Rectal smooth muscle tissue (tissue), 1 donor: Measurements from ENCODE around the gene TSSK6.
A peak's percentile ranks its signal among the peaks of the same experiment; 100 is the strongest.

Experiments used
- H3K27ac ChIP-seq: one replicate; pipeline ENCODE4 v1.7.0; 2013; ENCODE audit warnings: low read depth, low read length, inconsistent platforms
- H3K27me3 ChIP-seq: one replicate; pipeline ENCODE4 v1.7.0; 2013; ENCODE audit warnings: low read length; ENCODE audit not compliant: control insufficient read depth, insufficient read depth
- H3K36me3 ChIP-seq: one replicate; pipeline ENCODE4 v1.7.0; 2013; ENCODE audit warnings: low read length; ENCODE audit not compliant: control insufficient read depth, insufficient read depth
- H3K4me1 ChIP-seq: one replicate; pipeline ENCODE4 v1.7.0; 2013; ENCODE audit warnings: low read length; ENCODE audit not compliant: control insufficient read depth, insufficient read depth
- H3K4me3 ChIP-seq: one replicate; pipeline ENCODE4 v1.7.0; 2013; ENCODE audit warnings: low read length
- H3K9ac ChIP-seq: one replicate; pipeline ENCODE4 v1.7.0; 2013; ENCODE audit warnings: low read length

Gene TSSK6

DNA sequence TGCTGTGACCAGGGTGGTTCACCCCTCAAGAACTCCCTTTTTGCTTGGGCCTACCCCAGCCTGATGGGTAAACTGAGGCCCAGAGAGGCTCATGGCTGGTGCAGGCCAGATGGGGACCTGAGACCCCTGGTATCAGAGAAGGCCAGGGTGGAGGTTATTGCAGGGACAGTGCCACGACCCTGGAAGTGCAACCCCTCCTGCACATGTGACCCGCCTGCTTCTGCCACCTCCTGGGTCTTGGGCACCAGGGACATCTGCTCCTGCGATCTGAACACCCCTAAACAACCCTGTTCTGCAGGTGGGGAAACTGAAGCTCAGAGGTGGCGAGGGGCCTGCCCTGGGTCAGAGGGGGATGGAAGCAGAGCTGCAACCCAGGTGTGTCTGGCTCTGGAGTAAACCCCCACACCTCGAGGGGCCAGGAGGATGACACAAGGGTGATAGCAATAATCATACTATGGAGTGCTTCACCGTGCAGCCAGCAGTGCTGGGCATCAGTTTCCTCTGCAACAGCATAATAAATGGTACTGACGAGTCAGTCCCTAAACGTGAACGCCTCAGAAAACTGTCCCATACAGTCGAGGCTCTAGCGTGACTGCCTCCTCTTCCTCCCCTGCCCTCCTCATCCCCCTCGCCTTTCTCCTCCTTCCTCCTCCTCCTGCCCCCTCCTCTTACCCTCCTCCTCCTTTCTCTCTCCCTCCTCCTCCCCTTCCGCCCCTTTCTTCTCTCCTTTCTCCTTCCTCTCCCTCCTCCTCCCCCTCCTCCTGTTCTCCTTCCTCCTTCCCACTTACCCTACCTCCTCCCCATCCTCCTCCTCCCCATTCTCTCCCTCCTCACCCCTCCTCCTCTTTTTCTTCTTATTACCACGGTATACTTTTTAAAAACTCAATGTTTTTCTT is 17.7 kb upstream of the TSSK6 start:
- H3K36me3 ChIP-seq, result no peaks in the 10 kb centered on the region
- H3K4me1 ChIP-seq, result peaks cover 2% of the 10 kb centered on the region
- H3K9ac ChIP-seq, result no peak overlapping the region
- peaks cover 6% of the 10 kb centered on the region for H3K27me3 ChIP-seq
- no peak overlapping the region for H3K27ac ChIP-seq
- no peak overlapping the region for H3K4me3 ChIP-seq

DNA sequence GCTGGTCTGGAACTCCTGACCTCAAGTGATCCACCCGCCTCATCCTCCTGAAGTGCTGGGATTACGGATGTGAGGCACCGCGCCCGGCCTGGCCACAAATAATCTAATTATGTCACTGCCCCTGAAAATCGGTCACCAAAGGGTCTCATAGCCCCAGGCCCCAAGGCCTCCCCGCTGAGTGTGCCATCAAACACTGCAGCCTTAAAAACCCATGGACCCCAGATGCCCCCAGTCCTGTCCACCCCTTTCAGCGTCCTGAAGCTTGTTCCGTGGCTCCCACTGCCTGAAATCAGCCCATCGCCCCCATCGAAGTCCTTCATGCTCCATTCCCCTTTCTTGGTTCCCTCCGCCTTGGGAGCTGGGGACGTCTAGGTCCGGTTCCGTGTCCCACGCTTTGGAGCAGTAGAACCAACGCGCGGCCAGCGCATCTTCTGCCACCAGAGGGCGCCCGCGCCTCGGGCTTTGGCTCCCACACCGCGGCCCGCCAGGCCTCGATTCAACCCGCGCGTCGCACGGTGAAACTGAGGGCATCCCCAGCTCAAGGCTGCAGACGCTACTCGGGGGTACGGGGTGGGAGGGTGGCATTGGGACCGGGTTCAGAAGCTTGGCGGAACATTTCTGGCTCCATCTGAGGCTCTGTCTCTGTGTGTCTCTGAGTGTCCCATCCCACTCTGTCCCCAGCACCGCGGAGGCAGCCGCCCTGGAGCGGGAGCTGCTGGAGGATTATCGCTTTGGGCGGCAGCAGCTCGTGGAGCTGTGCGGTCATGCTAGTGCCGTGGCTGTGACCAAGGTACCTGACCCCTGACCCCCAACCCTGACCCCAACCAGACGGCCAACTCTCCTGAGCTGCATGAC is 16.8 kb upstream of the TSSK6 start:
- Histone ChIP-seq H3K36me3 (no peaks in the 10 kb centered on the region), H3K4me1 (peaks cover 2% of the 10 kb centered on the region), H3K4me3 (peak overlapping the region; percentile 19), H3K27ac (no peak overlapping the region), H3K27me3 (no peaks in the 10 kb centered on the region), H3K9ac (no peak overlapping the region)

DNA sequence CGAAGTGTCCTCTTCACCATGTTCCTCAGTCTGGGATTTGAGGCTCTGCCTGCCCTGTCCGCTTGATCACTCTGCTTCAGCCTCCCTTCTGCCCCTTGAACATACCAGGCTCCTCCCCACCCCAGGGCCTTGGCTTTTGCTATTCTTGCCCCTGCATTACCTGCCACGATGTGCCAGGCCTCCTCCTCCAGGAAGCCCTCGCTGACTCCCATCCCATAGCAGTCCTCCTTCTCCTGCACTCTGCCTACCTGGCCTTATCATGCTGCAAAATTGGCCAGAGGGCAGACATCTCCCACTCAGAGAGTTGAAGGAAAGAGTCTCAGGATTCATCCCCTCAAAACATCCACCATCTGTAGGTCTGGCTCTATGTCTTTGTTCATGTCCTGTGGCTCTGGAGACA is 15.5 kb upstream of the TSSK6 start:
- H3K4me1 ChIP-seq, result peaks cover 2% of the 10 kb centered on the region
- H3K36me3 ChIP-seq, result no peaks in the 10 kb centered on the region
- H3K4me3 ChIP-seq, result no peak overlapping the region
- H3K9ac ChIP-seq, result no peak overlapping the region
- H3K27ac ChIP-seq, result no peak overlapping the region
- H3K27me3 ChIP-seq, result no peaks in the 10 kb centered on the region

DNA sequence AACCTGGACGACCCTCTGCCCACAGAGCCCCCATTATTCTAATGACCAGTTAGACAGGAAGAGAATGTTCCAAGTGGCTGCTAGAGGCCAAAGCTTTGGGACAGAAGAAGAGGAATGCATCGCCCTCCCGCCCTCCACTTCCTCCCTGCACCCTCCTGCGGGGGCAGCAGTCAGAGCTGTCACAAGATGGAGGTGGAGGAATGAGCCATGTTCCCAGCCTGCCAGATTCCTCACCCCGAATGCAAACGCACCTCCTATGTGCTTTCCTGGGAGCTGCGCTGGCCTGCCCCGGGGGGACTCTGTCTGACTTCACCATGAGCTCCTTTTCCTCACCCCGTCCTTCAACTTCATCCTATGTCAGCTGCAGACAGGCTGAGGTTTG is 15.1 kb upstream of the TSSK6 start:
- Histone ChIP-seq H3K36me3 (no peaks in the 10 kb centered on the region), H3K27ac (no peak overlapping the region), H3K9ac (no peak overlapping the region), H3K4me1 (peaks cover 2% of the 10 kb centered on the region), H3K27me3 (no peaks in the 10 kb centered on the region), H3K4me3 (no peak overlapping the region)

DNA sequence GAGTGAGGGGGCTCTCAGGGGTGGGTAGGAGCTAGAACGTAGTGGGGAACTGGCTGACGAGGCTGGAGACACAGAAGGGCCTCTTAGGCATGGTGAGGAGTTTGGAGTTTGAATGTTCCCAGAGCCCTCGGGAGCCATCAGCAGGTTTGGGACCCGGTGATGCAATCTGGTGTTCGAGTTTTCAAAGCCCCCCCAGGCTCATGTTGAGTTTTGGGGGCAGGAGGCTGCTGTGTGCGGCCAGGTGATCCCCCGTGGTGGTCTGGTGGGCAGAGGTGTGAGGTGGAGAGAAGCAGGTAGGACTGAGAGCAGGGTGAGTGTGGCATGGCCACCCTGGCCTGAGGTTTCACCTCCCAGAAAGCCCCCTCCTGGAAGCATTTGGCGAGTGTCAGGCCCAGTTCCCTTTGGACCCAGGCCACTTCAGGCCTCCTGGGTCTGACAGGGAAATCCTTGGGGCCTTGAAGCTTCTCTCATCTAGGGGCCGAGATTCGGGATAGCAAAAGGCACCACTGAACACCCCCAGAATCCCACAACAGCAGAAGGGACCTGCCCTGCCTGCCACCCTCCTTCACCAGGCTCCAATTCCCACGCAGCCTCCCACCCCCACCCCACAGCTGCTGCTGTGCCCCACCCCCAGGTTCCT is 14.6 kb upstream of the TSSK6 start:
- Histone ChIP-seq H3K36me3 (no peaks in the 10 kb centered on the region), H3K27ac (no peak overlapping the region), H3K4me3 (no peak overlapping the region), H3K9ac (no peak overlapping the region), H3K4me1 (peaks cover 2% of the 10 kb centered on the region), H3K27me3 (no peaks in the 10 kb centered on the region)

DNA sequence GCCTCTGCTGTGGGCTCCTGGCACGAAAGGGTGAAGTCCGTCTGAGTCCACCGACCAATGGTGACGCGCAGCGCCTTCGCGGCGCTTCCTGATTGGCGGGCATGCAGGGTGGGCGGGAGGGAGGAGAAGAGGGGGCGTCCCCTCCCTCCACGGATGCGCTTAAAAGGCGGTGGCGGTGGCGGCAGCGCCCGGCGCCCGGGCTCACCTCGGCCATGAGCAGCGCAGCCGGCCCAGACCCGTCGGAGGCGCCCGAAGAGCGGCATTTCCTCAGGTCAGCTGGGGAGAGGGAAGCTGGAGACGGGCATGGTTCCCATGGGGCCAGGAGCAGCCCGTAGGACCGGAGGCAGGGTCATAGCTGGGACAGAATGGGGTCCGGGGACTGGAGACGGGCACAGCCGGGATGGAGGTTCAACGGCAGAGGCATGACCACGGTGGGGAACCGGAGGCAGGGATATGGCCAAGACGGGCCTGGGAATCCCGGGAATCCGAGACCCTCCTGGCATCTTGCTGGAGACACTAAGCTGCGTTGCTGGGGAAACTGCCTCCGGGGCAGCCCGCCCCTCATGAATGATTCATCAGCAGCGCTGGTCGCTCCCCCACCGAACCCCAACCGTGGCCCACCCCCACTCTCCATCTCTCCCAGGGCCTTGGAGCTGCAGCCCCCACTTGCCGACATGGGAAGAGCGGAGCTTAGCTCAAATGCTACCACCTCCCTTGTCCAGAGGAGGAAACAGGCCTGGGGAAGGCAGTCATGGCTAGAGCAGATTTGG is 13.6 kb upstream of the TSSK6 start, which contains the start of gene YJEFN3:
Gene YJEFN3 (plus strand): TSS at position 191 of the 770 bp plus-strand sequence. CDS start 22 bp downstream, at position 213.
- Histone ChIP-seq H3K27ac (no peak within 1 kb of the TSS), H3K4me3 (no peak within 1 kb of the TSS), H3K36me3 (no peaks in the 10 kb centered on the region), H3K27me3 (no peaks in the 10 kb centered on the region), H3K9ac (no peak within 1 kb of the TSS), H3K4me1 (peaks cover 2% of the 10 kb centered on the region)

DNA sequence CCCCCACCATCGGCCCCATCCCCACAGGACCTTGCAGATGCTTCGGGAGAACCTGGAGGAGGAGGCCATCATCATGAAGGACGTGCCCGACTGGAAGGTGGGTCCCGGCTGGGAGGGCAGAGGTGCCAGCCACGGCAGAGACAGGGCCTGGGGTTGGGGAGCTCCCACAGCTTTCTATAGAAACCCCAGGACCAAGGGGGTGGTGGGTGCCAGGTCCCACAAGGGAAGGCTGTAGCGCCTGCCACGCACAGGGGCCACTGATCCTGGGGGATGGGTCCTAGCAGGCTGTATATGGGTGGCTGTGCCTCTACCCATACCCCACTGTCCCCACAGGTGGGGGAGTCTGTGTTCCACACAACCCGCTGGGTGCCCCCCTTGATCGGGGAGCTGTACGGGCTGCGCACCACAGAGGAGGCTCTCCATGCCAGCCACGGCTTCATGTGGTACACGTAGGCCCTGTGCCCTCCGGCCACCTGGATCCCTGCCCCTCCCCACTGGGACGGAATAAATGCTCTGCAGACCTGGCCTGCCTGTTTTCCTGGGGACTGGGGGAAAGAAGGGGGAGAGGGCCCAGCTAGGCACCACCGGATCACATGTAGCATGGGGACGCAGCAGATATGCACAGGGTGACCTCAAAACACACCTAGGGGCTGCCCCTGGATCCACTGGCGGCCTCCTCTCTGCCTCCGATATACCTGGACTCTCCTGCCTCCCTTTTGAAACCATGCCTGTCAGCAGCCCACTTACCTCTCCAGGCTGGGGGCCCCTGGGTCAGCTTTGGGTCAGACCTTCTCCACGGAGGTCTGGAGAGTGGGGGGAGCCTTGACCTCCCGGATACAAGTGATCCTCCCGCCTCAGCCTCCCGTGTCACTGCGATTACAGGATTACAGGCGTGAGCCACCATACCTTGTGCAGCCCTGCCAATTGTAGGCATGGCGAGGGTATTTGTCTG is 12.6 kb upstream of the TSSK6 start:
- no peaks in the 10 kb centered on the region for H3K36me3 ChIP-seq
- H3K4me1 ChIP-seq, result peaks cover 2% of the 10 kb centered on the region
- no peak overlapping the region for H3K27ac ChIP-seq
- no peak overlapping the region for H3K4me3 ChIP-seq
- H3K9ac ChIP-seq, result no peak overlapping the region
- H3K27me3 ChIP-seq, result no peaks in the 10 kb centered on the region

DNA sequence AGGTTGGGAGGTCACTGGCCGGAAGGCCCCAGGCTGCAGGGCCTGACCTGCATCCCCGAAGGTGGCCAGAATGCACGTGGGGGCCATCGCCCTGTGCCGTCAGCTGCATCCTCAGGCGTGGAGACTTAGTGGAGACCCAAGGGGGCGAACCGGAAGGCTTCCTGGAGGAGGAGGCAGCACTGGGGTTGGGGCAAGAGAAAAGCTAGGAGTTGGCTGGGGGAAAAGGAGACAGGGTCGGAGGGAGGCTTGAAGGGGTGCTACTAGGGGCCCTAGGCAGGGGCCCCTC is 12.0 kb upstream of the TSSK6 start:
- H3K9ac ChIP-seq, result no peak overlapping the region
- H3K27ac ChIP-seq, result no peak overlapping the region
- no peaks in the 10 kb centered on the region for H3K36me3 ChIP-seq
- H3K4me3 ChIP-seq, result no peak overlapping the region
- H3K4me1 ChIP-seq, result no peaks in the 10 kb centered on the region
- H3K27me3 ChIP-seq, result no peaks in the 10 kb centered on the region

DNA sequence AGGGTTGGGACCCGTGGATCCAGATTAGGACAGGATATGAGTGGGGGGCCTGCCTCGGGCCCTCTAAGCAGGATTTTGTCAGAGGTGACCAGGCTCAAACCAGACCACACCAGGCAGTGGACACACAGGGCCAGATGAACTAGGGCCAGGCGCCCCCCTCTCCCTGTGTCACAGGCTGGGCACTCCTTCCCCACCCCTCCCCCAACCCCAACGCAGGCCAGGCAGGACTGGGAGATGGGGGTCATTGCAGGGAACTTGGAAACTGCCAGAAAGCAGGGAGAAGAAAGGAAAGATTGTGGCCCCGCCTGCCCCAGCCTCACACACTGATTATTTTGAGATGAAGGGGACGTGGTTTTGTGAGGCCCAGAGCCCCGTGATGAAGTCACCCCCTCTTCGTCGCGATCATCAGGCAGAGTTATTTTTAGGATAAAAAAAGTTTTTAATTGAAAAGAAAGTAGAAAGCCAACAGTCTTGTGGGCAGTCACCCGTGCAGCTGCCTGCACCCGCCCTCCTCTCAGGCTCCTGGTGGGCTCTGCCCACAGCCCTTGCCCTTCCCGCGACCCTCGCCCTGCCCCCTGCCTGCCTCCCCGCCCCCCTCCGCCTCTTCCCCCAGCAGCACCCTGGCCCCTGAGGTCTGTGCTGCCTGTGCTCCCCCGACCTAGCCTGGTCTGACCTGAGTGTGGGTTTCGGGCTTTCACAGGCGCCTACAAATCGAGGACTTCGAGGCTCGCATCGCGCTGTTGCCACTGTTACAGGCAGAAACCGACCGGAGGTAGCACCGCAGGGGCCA is 11.4 kb upstream of the TSSK6 start:
- no peak overlapping the region for H3K4me3 ChIP-seq
- H3K27me3 ChIP-seq, result no peaks in the 10 kb centered on the region
- no peaks in the 10 kb centered on the region for H3K4me1 ChIP-seq
- H3K9ac ChIP-seq, result no peak overlapping the region
- H3K27ac ChIP-seq, result no peak overlapping the region
- no peaks in the 10 kb centered on the region for H3K36me3 ChIP-seq

DNA sequence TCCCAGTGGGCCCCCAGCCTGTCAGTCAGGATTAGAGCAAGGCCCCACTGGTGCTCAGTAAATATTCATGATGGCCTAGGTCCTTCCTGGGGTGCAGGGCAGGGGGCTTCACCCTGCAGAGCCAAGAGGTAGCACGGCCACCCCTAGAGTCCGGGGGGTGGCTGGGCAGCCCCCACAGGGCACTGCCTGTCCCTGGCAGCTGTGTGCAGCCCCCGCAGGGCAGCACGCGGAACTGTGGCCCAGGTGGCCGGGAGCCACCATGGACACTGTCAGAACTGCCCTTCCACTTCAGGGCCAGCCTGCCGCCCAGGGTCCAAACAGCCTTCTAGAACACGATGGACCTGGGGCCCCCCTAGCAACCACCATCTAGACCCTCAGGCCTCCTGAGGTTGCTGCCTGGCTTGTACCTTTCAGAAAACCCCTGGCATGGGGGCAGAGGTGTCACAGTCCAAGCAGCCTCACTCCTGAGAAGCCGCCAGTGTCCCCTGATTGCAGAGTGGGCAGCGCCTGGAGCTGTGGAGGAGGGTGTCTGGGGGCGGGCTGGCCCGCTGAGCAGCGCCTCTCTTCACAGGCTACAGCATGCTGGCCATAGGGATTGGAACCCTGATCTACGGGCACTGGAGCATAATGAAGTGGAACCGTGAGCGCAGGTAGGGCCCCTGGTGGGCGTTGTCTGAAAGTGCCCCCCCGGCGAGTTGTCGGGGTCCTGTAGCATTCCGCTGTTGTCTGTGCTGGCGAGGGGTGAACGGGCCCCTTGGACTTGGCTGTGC is 10.4 kb upstream of the TSSK6 start:
- Histone ChIP-seq H3K27ac (no peak overlapping the region), H3K27me3 (no peaks in the 10 kb centered on the region), H3K4me3 (no peak overlapping the region), H3K36me3 (no peaks in the 10 kb centered on the region), H3K9ac (no peak overlapping the region), H3K4me1 (no peaks in the 10 kb centered on the region)
